A673 (cell line): ENCODE results near the gene MTF2.
"Not testable (repeated sequence)": the region's sequence is repeated elsewhere in the genome, so short reads cannot be mapped to it uniquely, and the experiment has no call there.

Experiments
- EZH2 ChIP-seq: fragments of 200-600 bp; sonication (generic); IDR thresholded peaks from 2 replicates; pipeline ENCODE4 v1.6.1; 2017; ENCODE audit warnings: borderline replicate concordance, low read depth, mild to moderate bottlenecking, mixed read lengths, antibody characterized with exemption, low read length; ENCODE audit not compliant: poor library complexity, severe bottlenecking
- TF ChIP-seq, protein P1 (sequence below): fragments of 300-800, 200-600 bp; sonication (generic); conservative IDR thresholded peaks from 2 replicates; pipeline ENCODE4 v1.5.1; 2017; ENCODE audit warnings: low read depth, mild to moderate bottlenecking, antibody characterized with exemption, low read length, moderate library complexity, mixed read lengths

DNA sequence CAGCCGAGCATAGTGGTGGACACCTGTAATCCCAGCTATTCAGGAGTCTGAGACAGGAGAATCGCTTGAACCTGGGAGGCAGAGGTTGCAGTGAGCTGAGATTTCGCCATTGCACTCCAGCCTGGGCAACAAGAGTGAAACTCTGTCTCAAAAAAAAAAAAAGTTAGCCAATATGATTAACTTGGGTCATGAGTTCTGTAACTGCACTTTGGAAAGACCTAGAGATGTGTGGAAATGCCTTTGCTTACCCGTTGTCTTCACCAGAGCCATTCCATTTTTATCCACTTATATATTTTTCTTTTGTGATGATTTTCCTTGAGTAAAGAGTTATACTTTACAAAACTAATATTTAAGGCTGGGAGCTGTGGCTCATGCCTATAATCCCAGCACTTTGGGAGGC, 48.9 kb upstream of the MTF2 start:
- not testable (repeated sequence) for TF ChIP-seq EZH2
- TF ChIP-seq, protein P1, sequence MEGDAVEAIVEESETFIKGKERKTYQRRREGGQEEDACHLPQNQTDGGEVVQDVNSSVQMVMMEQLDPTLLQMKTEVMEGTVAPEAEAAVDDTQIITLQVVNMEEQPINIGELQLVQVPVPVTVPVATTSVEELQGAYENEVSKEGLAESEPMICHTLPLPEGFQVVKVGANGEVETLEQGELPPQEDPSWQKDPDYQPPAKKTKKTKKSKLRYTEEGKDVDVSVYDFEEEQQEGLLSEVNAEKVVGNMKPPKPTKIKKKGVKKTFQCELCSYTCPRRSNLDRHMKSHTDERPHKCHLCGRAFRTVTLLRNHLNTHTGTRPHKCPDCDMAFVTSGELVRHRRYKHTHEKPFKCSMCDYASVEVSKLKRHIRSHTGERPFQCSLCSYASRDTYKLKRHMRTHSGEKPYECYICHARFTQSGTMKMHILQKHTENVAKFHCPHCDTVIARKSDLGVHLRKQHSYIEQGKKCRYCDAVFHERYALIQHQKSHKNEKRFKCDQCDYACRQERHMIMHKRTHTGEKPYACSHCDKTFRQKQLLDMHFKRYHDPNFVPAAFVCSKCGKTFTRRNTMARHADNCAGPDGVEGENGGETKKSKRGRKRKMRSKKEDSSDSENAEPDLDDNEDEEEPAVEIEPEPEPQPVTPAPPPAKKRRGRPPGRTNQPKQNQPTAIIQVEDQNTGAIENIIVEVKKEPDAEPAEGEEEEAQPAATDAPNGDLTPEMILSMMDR: not testable (repeated sequence)
